ENCODE results near the gene VPS39. TPM values are rescaled to one million over a fixed set of nuclear protein-coding genes. Genes with fewer than 3 reads are reported as not detected.

VPS39 gene
- total RNA-seq, 1 experiment from 2014 or later, result 55.2 TPM

DNA sequence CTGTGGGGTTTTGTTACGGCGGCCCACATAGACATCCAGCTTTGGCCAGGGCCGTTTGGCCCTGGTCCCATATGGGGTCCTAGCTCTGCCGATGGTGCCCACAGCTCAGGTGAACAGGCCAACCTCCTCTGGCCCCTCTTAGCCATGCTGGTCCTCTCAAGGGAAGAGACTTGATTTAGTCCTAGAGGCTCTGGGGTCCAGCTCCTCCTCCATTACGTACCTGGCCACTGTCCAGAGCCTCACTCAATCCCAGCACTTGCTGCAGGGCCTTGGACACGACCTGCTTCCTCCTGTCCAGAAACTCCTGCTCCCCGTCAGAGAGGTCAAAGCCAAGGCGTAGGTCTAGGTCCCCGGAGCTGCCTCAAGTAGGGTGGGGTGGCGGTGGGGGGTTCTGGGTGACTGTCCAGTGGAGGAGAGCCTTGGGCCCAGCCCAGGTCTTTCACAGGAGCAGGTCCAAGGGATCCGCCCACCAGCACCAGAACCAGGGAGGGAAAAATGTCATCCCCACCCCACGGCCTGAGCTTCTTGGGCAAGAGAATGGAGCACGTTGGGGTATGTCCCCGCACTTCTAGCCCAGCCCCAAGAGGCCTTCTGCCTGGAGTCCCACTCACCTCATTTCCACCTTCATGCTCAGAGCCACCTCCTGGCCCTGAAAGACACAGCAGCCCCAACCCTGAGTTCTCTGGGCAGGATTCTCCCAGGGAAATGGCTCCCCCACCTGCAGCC lies 58.4 kb downstream of the VPS39 start:
- no peak for DNase-seq (ENCODE audit: low read depth, low spot score)
- CTCF ChIA-PET, result no interaction called here

DNA sequence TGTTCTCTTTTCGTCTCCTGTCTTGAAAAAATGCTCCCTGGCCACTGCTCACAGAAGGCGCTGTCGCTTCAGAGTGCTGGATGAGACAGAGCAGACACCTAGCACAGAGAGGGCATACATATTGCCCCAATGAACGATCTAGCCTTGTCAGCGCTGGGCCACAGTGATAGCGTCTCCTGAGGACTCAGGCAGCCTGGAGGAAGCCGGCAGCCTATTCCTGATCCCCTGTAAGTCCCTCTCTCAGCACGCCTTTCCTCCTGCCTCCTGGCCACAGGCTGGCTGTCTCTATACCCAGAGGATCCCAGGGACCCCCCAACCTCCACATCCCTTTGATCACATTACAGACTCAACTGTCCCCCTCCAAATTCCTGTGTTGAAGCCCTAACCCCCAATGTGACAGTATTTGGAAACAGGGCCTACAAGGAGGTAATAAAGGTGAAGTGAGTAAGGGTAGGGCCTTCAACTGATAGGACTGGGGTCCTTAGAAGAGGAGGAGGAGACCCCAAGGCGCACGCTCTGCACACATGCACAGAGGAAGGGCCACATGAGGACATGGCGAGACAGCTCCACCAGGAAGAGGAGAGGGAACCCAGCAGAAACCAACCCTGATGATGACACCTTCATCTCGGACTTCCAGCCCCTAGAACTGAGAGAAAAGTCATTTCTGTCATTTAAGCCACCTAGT lies 59.2 kb downstream of the VPS39 start:
- in situ Hi-C loops (cut with HindIII; ENCODE audit: low pct_unique_long_range_greater_than_20kb, low sequenced_read_pairs), result no loop called here
- H3K27ac ChIP-seq (ENCODE audit: low read length), result no peak overlapping the region
- BruUV-seq (replicated peaks), result no TSS peak

More for the DNA sequence above, 58.4 kb downstream of the VPS39 start:
- H3K4me1 ChIP-seq (ENCODE audit: control insufficient read depth, insufficient read depth, low read length), result no peaks in the 10 kb centered on the region
- ATAC-seq, result no peak
- no peaks in the 10 kb centered on the region for H3K36me3 ChIP-seq (ENCODE audit: control insufficient read depth, insufficient read depth, low read length)
- in situ Hi-C loops (cut with HindIII; ENCODE audit: low pct_unique_long_range_greater_than_20kb, low sequenced_read_pairs), result no loop called here
- no TSS peak for BruUV-seq (replicated peaks)
- TF ChIP-seq POLR2AphosphoS5 (IDR thresholded peaks at IDR 0.05; ENCODE audit: low read depth, low read length) (no peak), TCF7L2 (IDR thresholded peaks at IDR 0.05; ENCODE audit: low read depth, low read length) (no peak), SIN3A (IDR thresholded peaks at IDR 0.05; ENCODE audit: borderline replicate concordance, insufficient read depth, low read depth, low read length) (no peak)
- TF ChIP-seq, protein P1, sequence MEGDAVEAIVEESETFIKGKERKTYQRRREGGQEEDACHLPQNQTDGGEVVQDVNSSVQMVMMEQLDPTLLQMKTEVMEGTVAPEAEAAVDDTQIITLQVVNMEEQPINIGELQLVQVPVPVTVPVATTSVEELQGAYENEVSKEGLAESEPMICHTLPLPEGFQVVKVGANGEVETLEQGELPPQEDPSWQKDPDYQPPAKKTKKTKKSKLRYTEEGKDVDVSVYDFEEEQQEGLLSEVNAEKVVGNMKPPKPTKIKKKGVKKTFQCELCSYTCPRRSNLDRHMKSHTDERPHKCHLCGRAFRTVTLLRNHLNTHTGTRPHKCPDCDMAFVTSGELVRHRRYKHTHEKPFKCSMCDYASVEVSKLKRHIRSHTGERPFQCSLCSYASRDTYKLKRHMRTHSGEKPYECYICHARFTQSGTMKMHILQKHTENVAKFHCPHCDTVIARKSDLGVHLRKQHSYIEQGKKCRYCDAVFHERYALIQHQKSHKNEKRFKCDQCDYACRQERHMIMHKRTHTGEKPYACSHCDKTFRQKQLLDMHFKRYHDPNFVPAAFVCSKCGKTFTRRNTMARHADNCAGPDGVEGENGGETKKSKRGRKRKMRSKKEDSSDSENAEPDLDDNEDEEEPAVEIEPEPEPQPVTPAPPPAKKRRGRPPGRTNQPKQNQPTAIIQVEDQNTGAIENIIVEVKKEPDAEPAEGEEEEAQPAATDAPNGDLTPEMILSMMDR (IDR thresholded peaks at IDR 0.05), result no peak
- TF ChIP-seq, protein P2, sequence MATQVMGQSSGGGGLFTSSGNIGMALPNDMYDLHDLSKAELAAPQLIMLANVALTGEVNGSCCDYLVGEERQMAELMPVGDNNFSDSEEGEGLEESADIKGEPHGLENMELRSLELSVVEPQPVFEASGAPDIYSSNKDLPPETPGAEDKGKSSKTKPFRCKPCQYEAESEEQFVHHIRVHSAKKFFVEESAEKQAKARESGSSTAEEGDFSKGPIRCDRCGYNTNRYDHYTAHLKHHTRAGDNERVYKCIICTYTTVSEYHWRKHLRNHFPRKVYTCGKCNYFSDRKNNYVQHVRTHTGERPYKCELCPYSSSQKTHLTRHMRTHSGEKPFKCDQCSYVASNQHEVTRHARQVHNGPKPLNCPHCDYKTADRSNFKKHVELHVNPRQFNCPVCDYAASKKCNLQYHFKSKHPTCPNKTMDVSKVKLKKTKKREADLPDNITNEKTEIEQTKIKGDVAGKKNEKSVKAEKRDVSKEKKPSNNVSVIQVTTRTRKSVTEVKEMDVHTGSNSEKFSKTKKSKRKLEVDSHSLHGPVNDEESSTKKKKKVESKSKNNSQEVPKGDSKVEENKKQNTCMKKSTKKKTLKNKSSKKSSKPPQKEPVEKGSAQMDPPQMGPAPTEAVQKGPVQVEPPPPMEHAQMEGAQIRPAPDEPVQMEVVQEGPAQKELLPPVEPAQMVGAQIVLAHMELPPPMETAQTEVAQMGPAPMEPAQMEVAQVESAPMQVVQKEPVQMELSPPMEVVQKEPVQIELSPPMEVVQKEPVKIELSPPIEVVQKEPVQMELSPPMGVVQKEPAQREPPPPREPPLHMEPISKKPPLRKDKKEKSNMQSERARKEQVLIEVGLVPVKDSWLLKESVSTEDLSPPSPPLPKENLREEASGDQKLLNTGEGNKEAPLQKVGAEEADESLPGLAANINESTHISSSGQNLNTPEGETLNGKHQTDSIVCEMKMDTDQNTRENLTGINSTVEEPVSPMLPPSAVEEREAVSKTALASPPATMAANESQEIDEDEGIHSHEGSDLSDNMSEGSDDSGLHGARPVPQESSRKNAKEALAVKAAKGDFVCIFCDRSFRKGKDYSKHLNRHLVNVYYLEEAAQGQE (IDR thresholded peaks at IDR 0.05; ENCODE audit: insufficient read depth in 1 of 2, low read depth in 2 of 2, low read length in 1 of 2), result no peak
- POLR2A ChIA-PET, result no interaction called here
- H3K9me3 ChIP-seq (ENCODE audit: control insufficient read depth, insufficient read depth, low read depth, low read length), result no peaks in the 10 kb centered on the region
- intact Hi-C loops (cut with micrococcal nuclease; ENCODE audit: unreplicated experiment), result no loop called here
- no peak overlapping the region for H3K27ac ChIP-seq (ENCODE audit: low read length)
- no peak overlapping the region for H3K4me3 ChIP-seq (ENCODE audit: low read depth in 2 of 2, low read length in 2 of 2)
- no peaks in the 10 kb centered on the region for H3K27me3 ChIP-seq (ENCODE audit: control insufficient read depth, insufficient read depth, low read length)

More for the DNA sequence above, 59.2 kb downstream of the VPS39 start:
- TF ChIP-seq TCF7L2 (IDR thresholded peaks at IDR 0.05; ENCODE audit: low read depth, low read length) (no peak), SIN3A (IDR thresholded peaks at IDR 0.05; ENCODE audit: borderline replicate concordance, insufficient read depth, low read depth, low read length) (no peak), POLR2AphosphoS5 (IDR thresholded peaks at IDR 0.05; ENCODE audit: low read depth, low read length) (no peak)
- TF ChIP-seq, protein P2 (IDR thresholded peaks at IDR 0.05; ENCODE audit: insufficient read depth in 1 of 2, low read depth in 2 of 2, low read length in 1 of 2), result no peak
- ATAC-seq (no peak), DNase-seq (ENCODE audit: low read depth, low spot score) (no peak)
- Histone ChIP-seq H3K4me1 (ENCODE audit: control insufficient read depth, insufficient read depth, low read length) (no peaks in the 10 kb centered on the region), H3K4me3 (ENCODE audit: low read depth in 2 of 2, low read length in 2 of 2) (no peak overlapping the region), H3K27me3 (ENCODE audit: control insufficient read depth, insufficient read depth, low read length) (no peaks in the 10 kb centered on the region), H3K36me3 (ENCODE audit: control insufficient read depth, insufficient read depth, low read length) (no peaks in the 10 kb centered on the region), H3K9me3 (ENCODE audit: control insufficient read depth, insufficient read depth, low read depth, low read length) (no peaks in the 10 kb centered on the region)
- ChIA-PET POLR2A (no interaction called here), CTCF (no interaction called here)
- intact Hi-C loops (cut with micrococcal nuclease; ENCODE audit: unreplicated experiment), result no loop called here

Measured in Panc1 (cell line).